Activated naive CD8-positive, alpha-beta T cell (primary cell): ENCODE results near the gene CLDN22.

Experiments
- H3K27ac Mint-ChIP-seq: one replicate; pipeline ENCODE4 v1.8.0; 2021; ENCODE audit warnings: mixed read lengths
- H3K27me3 Mint-ChIP-seq: one replicate; pipeline ENCODE4 v1.8.0; 2021; ENCODE audit warnings: mixed read lengths
- H3K36me3 Mint-ChIP-seq: one replicate; pipeline ENCODE4 v1.8.0; 2021; ENCODE audit warnings: mixed read lengths
- H3K4me1 Mint-ChIP-seq: one replicate; pipeline ENCODE4 v1.8.0; 2021; ENCODE audit warnings: low read depth, mixed read lengths
- H3K4me3 Mint-ChIP-seq: one replicate; pipeline ENCODE4 v1.8.0; 2021; ENCODE audit warnings: mild to moderate bottlenecking, mixed read lengths
- H3K9me3 Mint-ChIP-seq: one replicate; pipeline ENCODE4 v1.8.0; 2021; ENCODE audit warnings: low read depth, mixed read lengths

The CLDN22 gene

GRCh38 chr4:183314806-183315205 is 5.3 kb downstream of the CLDN22 start:
- Mint-ChIP-seq H3K27ac (no peak overlapping the region), H3K9me3 (no peaks in the 10 kb centered on the region), H3K27me3 (no peaks in the 10 kb centered on the region), H3K36me3 (peaks cover 5% of the 10 kb centered on the region), H3K4me1 (no peaks in the 10 kb centered on the region), H3K4me3 (no peak overlapping the region)

GRCh38 chr4:183314336-183314735 is 5.7 kb downstream of the CLDN22 start:
- Mint-ChIP-seq H3K27ac (no peak overlapping the region), H3K4me3 (no peak overlapping the region), H3K4me1 (no peaks in the 10 kb centered on the region), H3K9me3 (no peaks in the 10 kb centered on the region), H3K36me3 (peaks cover 5% of the 10 kb centered on the region), H3K27me3 (no peaks in the 10 kb centered on the region)

GRCh38 chr4:183312841-183313240 is 7.2 kb downstream of the CLDN22 start:
- no peaks in the 10 kb centered on the region for H3K4me1 Mint-ChIP-seq
- no peaks in the 10 kb centered on the region for H3K27me3 Mint-ChIP-seq
- no peak overlapping the region for H3K4me3 Mint-ChIP-seq
- no peaks in the 10 kb centered on the region for H3K9me3 Mint-ChIP-seq
- no peak overlapping the region for H3K27ac Mint-ChIP-seq
- H3K36me3 Mint-ChIP-seq: peaks cover 5% of the 10 kb centered on the region

- H3K27ac Mint-ChIP-seq: no peak overlapping the region
- no peaks in the 10 kb centered on the region for H3K4me1 Mint-ChIP-seq
- H3K4me3 Mint-ChIP-seq: no peak overlapping the region
- H3K36me3 Mint-ChIP-seq: no peaks in the 10 kb centered on the region
- H3K27me3 Mint-ChIP-seq: peaks cover 2% of the 10 kb centered on the region
- H3K9me3 Mint-ChIP-seq: no peaks in the 10 kb centered on the region
Observed at GRCh38 chr4:183306811-183307210, 13.3 kb downstream of the CLDN22 start.

- Mint-ChIP-seq H3K9me3 (no peaks in the 10 kb centered on the region), H3K36me3 (no peaks in the 10 kb centered on the region), H3K27ac (no peak overlapping the region), H3K4me1 (no peaks in the 10 kb centered on the region), H3K27me3 (peaks cover 2% of the 10 kb centered on the region), H3K4me3 (no peak overlapping the region)
Observed at GRCh38 chr4:183304538-183304937, 15.5 kb downstream of the CLDN22 start.

- no peak overlapping the region for H3K4me3 Mint-ChIP-seq
- no peaks in the 10 kb centered on the region for H3K4me1 Mint-ChIP-seq
- H3K9me3 Mint-ChIP-seq: no peaks in the 10 kb centered on the region
- H3K36me3 Mint-ChIP-seq: no peaks in the 10 kb centered on the region
- H3K27me3 Mint-ChIP-seq: peaks cover 2% of the 10 kb centered on the region
- no peak overlapping the region for H3K27ac Mint-ChIP-seq
Observed at GRCh38 chr4:183304067-183304466, 16.0 kb downstream of the CLDN22 start.

- Mint-ChIP-seq H3K4me1 (no peaks in the 10 kb centered on the region), H3K9me3 (no peaks in the 10 kb centered on the region), H3K4me3 (no peak overlapping the region), H3K27me3 (peaks cover 2% of the 10 kb centered on the region), H3K27ac (no peak overlapping the region), H3K36me3 (no peaks in the 10 kb centered on the region)
Observed at GRCh38 chr4:183303301-183303700, 16.8 kb downstream of the CLDN22 start.

- no peaks in the 10 kb centered on the region for H3K9me3 Mint-ChIP-seq
- no peaks in the 10 kb centered on the region for H3K4me1 Mint-ChIP-seq
- no peaks in the 10 kb centered on the region for H3K36me3 Mint-ChIP-seq
Observed at GRCh38 chr4:183300655-183301054, 19.4 kb downstream of the CLDN22 start.

GRCh38 chr4:183300070-183300469 is 20.0 kb downstream of the CLDN22 start:
- Mint-ChIP-seq H3K9me3 (no peaks in the 10 kb centered on the region), H3K27ac (no peak overlapping the region), H3K4me1 (no peaks in the 10 kb centered on the region), H3K4me3 (no peak overlapping the region), H3K36me3 (no peaks in the 10 kb centered on the region), H3K27me3 (peaks cover 3% of the 10 kb centered on the region)

More at GRCh38 chr4:183300655-183301054, 19.4 kb downstream of the CLDN22 start:
- no peak overlapping the region for H3K27ac Mint-ChIP-seq
- peaks cover 4% of the 10 kb centered on the region for H3K27me3 Mint-ChIP-seq
- no peak overlapping the region for H3K4me3 Mint-ChIP-seq

GRCh38 chr4:183299464-183299863 is 20.6 kb downstream of the CLDN22 start:
- Mint-ChIP-seq H3K9me3 (no peaks in the 10 kb centered on the region), H3K4me3 (no peak overlapping the region), H3K4me1 (no peaks in the 10 kb centered on the region), H3K27ac (no peak overlapping the region), H3K36me3 (no peaks in the 10 kb centered on the region), H3K27me3 (peaks cover 2% of the 10 kb centered on the region)

GRCh38 chr4:183297675-183298074 is 22.4 kb downstream of the CLDN22 start:
- H3K27ac Mint-ChIP-seq: no peak overlapping the region
- peaks cover 2% of the 10 kb centered on the region for H3K27me3 Mint-ChIP-seq
- no peak overlapping the region for H3K4me3 Mint-ChIP-seq
- H3K4me1 Mint-ChIP-seq: no peaks in the 10 kb centered on the region
- H3K36me3 Mint-ChIP-seq: peaks cover 4% of the 10 kb centered on the region
- H3K9me3 Mint-ChIP-seq: no peaks in the 10 kb centered on the region

GRCh38 chr4:183295711-183296110 is 24.4 kb downstream of the CLDN22 start:
- no peaks in the 10 kb centered on the region for H3K9me3 Mint-ChIP-seq
- H3K36me3 Mint-ChIP-seq: peaks cover 9% of the 10 kb centered on the region
- no peak overlapping the region for H3K4me3 Mint-ChIP-seq
- no peaks in the 10 kb centered on the region for H3K4me1 Mint-ChIP-seq
- H3K27ac Mint-ChIP-seq: no peak overlapping the region
- H3K27me3 Mint-ChIP-seq: peaks cover 2% of the 10 kb centered on the region

- Mint-ChIP-seq H3K4me1 (no peaks in the 10 kb centered on the region), H3K4me3 (no peak overlapping the region), H3K27me3 (no peaks in the 10 kb centered on the region), H3K27ac (no peak overlapping the region), H3K9me3 (no peaks in the 10 kb centered on the region), H3K36me3 (peaks cover 12% of the 10 kb centered on the region)
Observed at GRCh38 chr4:183291070-183291469, 29.0 kb downstream of the CLDN22 start.

- no peaks in the 10 kb centered on the region for H3K27me3 Mint-ChIP-seq
Observed at GRCh38 chr4:183289688-183290087, 30.4 kb downstream of the CLDN22 start.

GRCh38 chr4:183288955-183289354 is 31.1 kb downstream of the CLDN22 start:
- Mint-ChIP-seq H3K4me1 (no peaks in the 10 kb centered on the region), H3K4me3 (no peak overlapping the region), H3K9me3 (no peaks in the 10 kb centered on the region), H3K27me3 (no peaks in the 10 kb centered on the region), H3K36me3 (peaks cover 10% of the 10 kb centered on the region), H3K27ac (no peak overlapping the region)

More at GRCh38 chr4:183289688-183290087, 30.4 kb downstream of the CLDN22 start:
- no peaks in the 10 kb centered on the region for H3K4me1 Mint-ChIP-seq
- H3K4me3 Mint-ChIP-seq: no peak overlapping the region
- H3K27ac Mint-ChIP-seq: no peak overlapping the region
- H3K9me3 Mint-ChIP-seq: no peaks in the 10 kb centered on the region
- H3K36me3 Mint-ChIP-seq: peaks cover 14% of the 10 kb centered on the region

GRCh38 chr4:183287677-183288076 is 32.4 kb downstream of the CLDN22 start:
- H3K27me3 Mint-ChIP-seq: no peaks in the 10 kb centered on the region
- H3K27ac Mint-ChIP-seq: no peak overlapping the region
- H3K36me3 Mint-ChIP-seq: peaks cover 10% of the 10 kb centered on the region
- H3K4me3 Mint-ChIP-seq: no peak overlapping the region
- no peaks in the 10 kb centered on the region for H3K9me3 Mint-ChIP-seq
- no peaks in the 10 kb centered on the region for H3K4me1 Mint-ChIP-seq
